ENCODE results near the gene PLXDC1. TPM values are rescaled to one million over a fixed set of nuclear protein-coding genes. Genes with fewer than 3 reads are reported as not detected.
A peak's percentile ranks its signal among the peaks of the same experiment; 100 is the strongest.

The PLXDC1 gene
- total and polyA plus RNA-seq, 2 of the 13 experiments (the other 11 are each of a cell fraction or from before 2014, with no cell fraction given) = not detected

DNA sequence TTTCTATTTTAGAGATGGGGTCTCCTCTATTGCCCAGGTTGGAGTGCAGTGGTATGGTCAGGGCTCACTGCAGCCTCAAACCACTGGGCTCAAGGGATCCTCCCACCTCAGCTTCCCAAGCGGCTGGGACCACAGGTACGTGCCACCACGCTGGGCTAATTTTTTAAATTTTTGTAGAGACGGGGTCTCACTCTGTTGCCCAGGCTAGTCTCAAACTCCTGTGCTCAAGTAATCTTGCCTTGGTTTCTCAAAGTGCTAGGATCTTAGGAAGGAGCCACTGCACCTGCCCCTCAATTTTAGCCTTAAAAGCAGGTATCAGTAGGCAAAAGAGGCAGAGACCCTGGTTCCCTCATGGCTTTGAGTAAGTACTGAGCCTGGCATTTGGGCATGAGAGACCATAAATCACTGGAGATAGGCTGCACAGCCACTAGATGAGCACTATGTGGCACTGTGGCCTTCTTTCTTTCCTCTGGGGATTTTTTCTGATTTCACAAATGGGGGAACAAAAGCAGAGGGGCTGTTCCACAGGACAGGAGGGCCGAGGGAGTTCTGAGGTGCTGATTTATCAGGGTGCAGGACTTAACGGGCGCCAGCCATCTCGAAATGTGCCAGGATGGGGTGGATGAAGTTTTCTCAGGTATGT, 82.2 kb downstream of the PLXDC1 start:
- ChIA-PET POLR2A (no interaction called here), CTCF (ENCODE audit: low intra/inter-chr PET ratio, low total read pairs) (interaction anchor here (2.8 kb wide), 1 partner anchor 84 kb away, joined by 24 read pairs; no protein-coding TSS in a partner anchor)
- Histone ChIP-seq H3K9me3 (ENCODE audit: low read length) (no peaks in the 10 kb centered on the region), H3K4me2 (ENCODE audit: low read depth, low read length) (no peak overlapping the region), H3K4me1 (ENCODE audit: insufficient read depth, low read length) (no peaks in the 10 kb centered on the region), H3K36me3 (replicated peaks in 1 of 2; ENCODE audit: control insufficient read depth in 1 of 2, insufficient read depth in 2 of 2, low read length in 2 of 2) (no peaks in the 10 kb centered on the region), H3K9ac (ENCODE audit: insufficient read depth, low read depth, low read length) (no peak overlapping the region), H3K79me2 (ENCODE audit: insufficient read depth, low read length) (no peaks in the 10 kb centered on the region), H3K27me3 (ENCODE audit: control insufficient read depth in 1 of 2, insufficient read depth in 2 of 2, low read length in 2 of 2) (peaks cover 5 to 37% of the 10 kb centered on the region in 2 experiments; a peak in 4 of 5 replicates), H4K20me1 (ENCODE audit: insufficient read depth, low read length) (no peaks in the 10 kb centered on the region), H3K27ac (ENCODE audit: extremely low read length, insufficient read depth, low read length) (no peak overlapping the region), H3K4me3 (replicated peaks in 1 of 3; ENCODE audit: insufficient read depth in 1 of 3, low read depth in 2 of 3, low read length in 3 of 3) (no peak overlapping the region), H2AFZ (ENCODE audit: low read length) (no peak overlapping the region)
- intact Hi-C loops (cut with micrococcal nuclease; ENCODE audit: unreplicated experiment) (loop anchor here (1.0 kb wide), 1 partner anchor 84 kb away; no protein-coding TSS in a partner anchor), in situ Hi-C loops (cut with HindIII; ENCODE audit: extremely low pct_ligation_motif_present, low pct_unique_long_range_greater_than_20kb) (no loop called here)
- peak; percentile 86 for ATAC-seq
- BruUV-seq (replicated peaks) = no TSS peak
- FAIRE-seq = peak; percentile 57
- peak; percentile 46 for DNase-seq (ENCODE audit: low spot score)
- WGBS (ENCODE audit: low lambda C conversion rate) = 10% methylated on average over 8 of the region's 8 CpGs
- no peak for TF ChIP-seq NKX3-1 (CRISPR knock-in tag; IDR thresholded peaks at IDR 0.05)
- TF ChIP-seq YEATS4 (CRISPR knock-in tag; IDR thresholded peaks at IDR 0.05; ENCODE audit: borderline replicate concordance) = no peak
- TF ChIP-seq ZNF33A (CRISPR knock-in tag; IDR thresholded peaks at IDR 0.05; ENCODE audit: borderline replicate concordance) = no peak
- no peak for TF ChIP-seq RXRA (CRISPR knock-in tag; IDR thresholded peaks at IDR 0.05)
- TF ChIP-seq, protein P1, sequence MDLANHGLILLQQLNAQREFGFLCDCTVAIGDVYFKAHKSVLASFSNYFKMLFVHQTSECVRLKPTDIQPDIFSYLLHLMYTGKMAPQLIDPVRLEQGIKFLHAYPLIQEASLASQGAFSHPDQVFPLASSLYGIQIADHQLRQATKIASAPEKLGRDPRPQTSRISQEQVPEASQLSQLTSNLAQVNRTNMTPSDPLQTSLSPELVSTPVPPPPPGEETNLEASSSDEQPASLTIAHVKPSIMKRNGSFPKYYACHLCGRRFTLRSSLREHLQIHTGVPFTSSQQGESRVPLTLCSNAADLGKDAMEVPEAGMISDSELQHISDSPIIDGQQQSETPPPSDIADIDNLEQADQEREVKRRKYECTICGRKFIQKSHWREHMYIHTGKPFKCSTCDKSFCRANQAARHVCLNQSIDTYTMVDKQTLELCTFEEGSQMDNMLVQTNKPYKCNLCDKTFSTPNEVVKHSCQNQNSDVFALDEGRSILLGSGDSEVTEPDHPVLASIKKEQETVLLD (CRISPR knock-in tag; IDR thresholded peaks at IDR 0.05; ENCODE audit: low read depth) = no peak
- TF ChIP-seq ZFP90 (CRISPR knock-in tag; IDR thresholded peaks at IDR 0.05; ENCODE audit: borderline replicate concordance) = no peak
- TF ChIP-seq FOXA3 (CRISPR knock-in tag; IDR thresholded peaks at IDR 0.05) = no peak
- no peak for TF ChIP-seq ZSCAN9 (CRISPR knock-in tag; IDR thresholded peaks at IDR 0.05; ENCODE audit: borderline replicate concordance)
- TF ChIP-seq, protein P2, sequence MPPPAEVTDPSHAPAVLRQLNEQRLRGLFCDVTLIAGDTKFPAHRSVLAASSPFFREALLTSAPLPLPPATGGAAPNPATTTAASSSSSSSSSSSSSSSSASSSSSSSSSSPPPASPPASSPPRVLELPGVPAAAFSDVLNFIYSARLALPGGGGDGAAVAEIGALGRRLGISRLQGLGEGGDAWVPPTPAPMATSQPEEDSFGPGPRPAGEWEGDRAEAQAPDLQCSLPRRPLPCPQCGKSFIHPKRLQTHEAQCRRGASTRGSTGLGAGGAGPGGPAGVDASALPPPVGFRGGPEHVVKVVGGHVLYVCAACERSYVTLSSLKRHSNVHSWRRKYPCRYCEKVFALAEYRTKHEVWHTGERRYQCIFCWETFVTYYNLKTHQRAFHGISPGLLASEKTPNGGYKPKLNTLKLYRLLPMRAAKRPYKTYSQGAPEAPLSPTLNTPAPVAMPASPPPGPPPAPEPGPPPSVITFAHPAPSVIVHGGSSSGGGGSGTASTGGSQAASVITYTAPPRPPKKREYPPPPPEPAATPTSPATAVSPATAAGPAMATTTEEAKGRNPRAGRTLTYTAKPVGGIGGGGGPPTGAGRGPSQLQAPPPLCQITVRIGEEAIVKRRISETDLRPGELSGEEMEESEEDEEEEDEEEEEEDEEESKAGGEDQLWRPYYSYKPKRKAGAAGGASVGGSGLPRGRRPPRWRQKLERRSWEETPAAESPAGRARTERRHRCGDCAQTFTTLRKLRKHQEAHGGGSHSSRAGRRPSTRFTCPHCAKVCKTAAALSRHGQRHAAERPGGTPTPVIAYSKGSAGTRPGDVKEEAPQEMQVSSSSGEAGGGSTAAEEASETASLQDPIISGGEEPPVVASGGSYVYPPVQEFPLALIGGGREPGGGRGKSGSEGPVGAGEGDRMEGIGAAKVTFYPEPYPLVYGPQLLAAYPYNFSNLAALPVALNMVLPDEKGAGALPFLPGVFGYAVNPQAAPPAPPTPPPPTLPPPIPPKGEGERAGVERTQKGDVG (CRISPR knock-in tag; IDR thresholded peaks at IDR 0.05; ENCODE audit: borderline replicate concordance) = no peak
- TF ChIP-seq EEA1 (CRISPR knock-in tag; IDR thresholded peaks at IDR 0.05; ENCODE audit: borderline replicate concordance) = no peak
- peak; percentile 85; the same call in 1 of the 2 replicates for TF ChIP-seq HOXA9 (CRISPR knock-in tag; IDR thresholded peaks at IDR 0.05; ENCODE audit: borderline replicate concordance)
- TF ChIP-seq, protein P3, sequence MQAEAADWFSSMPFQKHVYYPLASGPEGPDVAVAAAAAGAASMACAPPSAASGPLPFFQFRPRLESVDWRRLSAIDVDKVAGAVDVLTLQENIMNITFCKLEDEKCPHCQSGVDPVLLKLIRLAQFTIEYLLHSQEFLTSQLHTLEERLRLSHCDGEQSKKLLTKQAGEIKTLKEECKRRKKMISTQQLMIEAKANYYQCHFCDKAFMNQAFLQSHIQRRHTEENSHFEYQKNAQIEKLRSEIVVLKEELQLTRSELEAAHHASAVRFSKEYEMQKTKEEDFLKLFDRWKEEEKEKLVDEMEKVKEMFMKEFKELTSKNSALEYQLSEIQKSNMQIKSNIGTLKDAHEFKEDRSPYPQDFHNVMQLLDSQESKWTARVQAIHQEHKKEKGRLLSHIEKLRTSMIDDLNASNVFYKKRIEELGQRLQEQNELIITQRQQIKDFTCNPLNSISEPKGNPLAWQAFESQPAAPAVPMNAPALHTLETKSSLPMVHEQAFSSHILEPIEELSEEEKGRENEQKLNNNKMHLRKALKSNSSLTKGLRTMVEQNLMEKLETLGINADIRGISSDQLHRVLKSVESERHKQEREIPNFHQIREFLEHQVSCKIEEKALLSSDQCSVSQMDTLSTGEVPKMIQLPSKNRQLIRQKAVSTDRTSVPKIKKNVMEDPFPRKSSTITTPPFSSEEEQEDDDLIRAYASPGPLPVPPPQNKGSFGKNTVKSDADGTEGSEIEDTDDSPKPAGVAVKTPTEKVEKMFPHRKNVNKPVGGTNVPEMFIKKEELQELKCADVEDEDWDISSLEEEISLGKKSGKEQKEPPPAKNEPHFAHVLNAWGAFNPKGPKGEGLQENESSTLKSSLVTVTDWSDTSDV (CRISPR knock-in tag; IDR thresholded peaks at IDR 0.05) = no peak
- no peak for TF ChIP-seq RELA (CRISPR knock-in tag; IDR thresholded peaks at IDR 0.05)
- TF ChIP-seq FOXO1 (CRISPR knock-in tag; IDR thresholded peaks at IDR 0.05) = no peak
- peak; percentile 49 for TF ChIP-seq RAD21 (CRISPR knock-in tag; IDR thresholded peaks at IDR 0.05)
- TF ChIP-seq SRSF1 (optimal IDR thresholded peaks at IDR 0.05; ENCODE audit: low read depth, low read length) = no peak
- TF ChIP-seq XRCC5 (optimal IDR thresholded peaks at IDR 0.05; ENCODE audit: low read length) = peak; percentile 37
